K562 (cell line): ENCODE measurements around the gene FAM133A. TPM values are rescaled to one million over a fixed set of nuclear protein-coding genes. Genes with fewer than 3 reads are reported as not detected.

Source experiments
- ATAC-seq: fragments of 200-7000 bp; cut with Tn5 transposase; 3 replicates; pipeline ENCODE4 v1.9.1; 2020; ENCODE audit warnings: moderate library complexity
- BruUV-seq: library from RNA; stranded (reverse); fragments of 400-500 nt; replicated peaks from 2 replicates; lab custom pipeline; 2021; lab: Mats Ljungman, UMichigan
- CTCF ChIA-PET: fragments of 300-600 bp; formaldehyde crosslinking; extraction: SDS; loops from one replicate; lab custom pipeline; 2021; ENCODE audit warnings: low intra/inter-chr PET ratio; lab: Yijun Ruan, JAX
- POLR2A ChIA-PET: fragments of 300-600, 350-650 bp; sonication (Branson Sonifier 250); formaldehyde crosslinking; extraction: SDS; loops from one replicate; lab custom pipeline; 2021; ENCODE audit warnings: antibody characterized with exemption, inconsistent platforms; lab: Yijun Ruan, JAX
- DNase-seq, 4 experiments: peaks; one replicate each; pipeline versions ENCODE4 v3.0.0 to v3.0.0-alpha.2; 2011 to 2018; ENCODE audit warnings: low spot score in 3 of 4, mixed read lengths in 3 of 4; ENCODE audit errors: extremely low read depth in 1 of 4
- FAIRE-seq: peaks from 2 replicates; lab custom pipeline; 2011; peaks lifted over from hg19 to GRCh38; lab: Jason Lieb, UNC
- H2AFZ ChIP-seq: 2 replicates; pipeline ENCODE4 v1.6.0; 2011; ENCODE audit warnings: low read depth, low read length, control low read depth, inconsistent platforms
- H3K27ac ChIP-seq: fragments of 200-600 bp; 3 replicates; pipeline ENCODE4 v1.8.0; 2011; ENCODE audit warnings: low read depth, mild to moderate bottlenecking, control low read depth, inconsistent platforms, low read length, moderate library complexity, mixed read lengths; ENCODE audit errors: extremely low read depth
- H3K27me3 ChIP-seq, 2 experiments: fragments of 300-600 bp in 1 of 2; 2 replicates in 1 of 2; 3 replicates in 1 of 2; pipeline versions ENCODE4 v1.6.0 to v1.8.0; 2011; ENCODE audit warnings: inconsistent platforms in 2 of 2, low read length in 2 of 2, mild to moderate bottlenecking in 1 of 2, mixed read lengths in 1 of 2, moderate library complexity in 1 of 2; ENCODE audit not compliant: control insufficient read depth in 2 of 2, insufficient read depth in 2 of 2
- H3K36me3 ChIP-seq: fragments of 300-600 bp; 3 replicates; pipeline ENCODE4 v1.8.0; 2011; ENCODE audit warnings: mild to moderate bottlenecking, low read length, inconsistent platforms; ENCODE audit not compliant: control insufficient read depth, insufficient read depth
- H3K4me1 ChIP-seq, 2 experiments: fragments of 200-600 bp in 1 of 2; replicated peaks in 1 of 2; 2 replicates in 1 of 2; 3 replicates in 1 of 2; pipeline versions ENCODE4 v1.5.1 to v1.8.0; 2011; ENCODE audit warnings: inconsistent platforms in 2 of 2, low read length in 2 of 2, mild to moderate bottlenecking in 1 of 2, mixed read lengths in 1 of 2, moderate library complexity in 1 of 2; ENCODE audit not compliant: control insufficient read depth in 2 of 2, insufficient read depth in 2 of 2
- H3K4me2 ChIP-seq: 2 replicates; pipeline ENCODE4 v1.6.1; 2011; ENCODE audit warnings: low read length, control low read depth, inconsistent platforms, mixed read lengths; ENCODE audit not compliant: insufficient read depth
- H3K4me3 ChIP-seq: fragments of 200-600 bp; sonication (generic), shearing (Covaris generic); 2 replicates; pipeline ENCODE4 v1.5.1; 2016; ENCODE audit warnings: control low read depth, inconsistent platforms
- H3K79me2 ChIP-seq: fragments of 200-600 bp; 3 replicates; pipeline ENCODE4 v1.8.0; 2011; ENCODE audit warnings: low read length, inconsistent platforms; ENCODE audit not compliant: control insufficient read depth, insufficient read depth
- H3K9ac ChIP-seq, 2 experiments: 2 replicates each; pipeline versions ENCODE4 v1.6.0 to v1.6.1; 2011; ENCODE audit warnings: low read depth in 2 of 2, low read length in 2 of 2, control low read depth in 1 of 2, inconsistent platforms in 1 of 2, mild to moderate bottlenecking in 1 of 2, mixed read lengths in 1 of 2; ENCODE audit not compliant: insufficient read depth in 1 of 2
- H3K9me1 ChIP-seq: one replicate; pipeline ENCODE4 v1.6.0; 2011; ENCODE audit warnings: inconsistent platforms, mild to moderate bottlenecking, low read length, moderate library complexity; ENCODE audit not compliant: control insufficient read depth, insufficient read depth
- H3K9me3 ChIP-seq: replicated peaks from 2 replicates; pipeline ENCODE4 v1.5.1; 2011; ENCODE audit warnings: low read depth, low read length, inconsistent platforms; ENCODE audit not compliant: control insufficient read depth, insufficient read depth
- H4K20me1 ChIP-seq: replicated peaks from 2 replicates; pipeline ENCODE4 v1.6.1; 2011; ENCODE audit warnings: low read length, inconsistent platforms, mixed read lengths; ENCODE audit not compliant: control insufficient read depth, insufficient read depth
- ASH1L ChIP-seq: fragments of 450-650 bp; IDR thresholded peaks from 2 replicates; pipeline ENCODE4 v1.6.1; 2018; ENCODE audit warnings: borderline replicate concordance, mild to moderate bottlenecking, low read depth; ENCODE audit not compliant: partially characterized antibody
- CCNT2 ChIP-seq: IDR thresholded peaks from 2 replicates; pipeline ENCODE4 v1.6.1; 2011; ENCODE audit warnings: borderline replicate concordance, low read depth, mild to moderate bottlenecking, moderate library complexity, mixed read lengths, low read length; ENCODE audit not compliant: insufficient read length; ENCODE audit errors: extremely low read depth
- HDAC2 ChIP-seq: fragments of 450-650 bp; IDR thresholded peaks from 2 replicates; pipeline ENCODE4 v1.6.1; 2016; ENCODE audit warnings: mild to moderate bottlenecking
- HNRNPLL ChIP-seq: fragments of 200-400 bp; formaldehyde crosslinking; IDR thresholded peaks from 2 replicates; pipeline ENCODE4 v1.6.1; 2017; ENCODE audit warnings: low read length, low read depth, mild to moderate bottlenecking; ENCODE audit not compliant: poor library complexity, severe bottlenecking
- KAT8 ChIP-seq: fragments of 450-650 bp; IDR thresholded peaks from 2 replicates; pipeline ENCODE4 v1.6.1; 2016; ENCODE audit warnings: low read depth, mild to moderate bottlenecking
- NCOR1 ChIP-seq: fragments of 450-650 bp; IDR thresholded peaks from 2 replicates; pipeline ENCODE4 v1.6.1; 2016; ENCODE audit warnings: mild to moderate bottlenecking, moderate library complexity
- SIN3A ChIP-seq, 2 experiments: fragments of 150-350 bp in 1 of 2; IDR thresholded peaks; 2 replicates each; pipeline ENCODE4 v1.6.1; 2011 to 2016; ENCODE audit warnings: borderline replicate concordance in 2 of 2, low read depth in 2 of 2, low read length in 2 of 2, mild to moderate bottlenecking in 2 of 2, moderate library complexity in 2 of 2; ENCODE audit not compliant: control insufficient read depth in 1 of 2
- SRSF9 ChIP-seq: fragments of 200-400 bp; formaldehyde crosslinking; IDR thresholded peaks from 2 replicates; pipeline ENCODE4 v1.6.1; 2017; ENCODE audit warnings: low read depth, low read length, borderline replicate concordance
- STAT5B ChIP-seq: fragments of 250-450 bp; sonication (Bioruptor Pico); IDR thresholded peaks from 2 replicates; pipeline ENCODE4 v1.8.0; 2021; ENCODE audit warnings: mild to moderate bottlenecking, inconsistent platforms
- ZNF197 ChIP-seq: fragments of 200-800 bp; sonication (Bioruptor generic); IDR thresholded peaks from 2 replicates; pipeline ENCODE4 v1.6.1; 2016; ENCODE audit warnings: low read depth, missing genetic modification characterization, missing compliant biosample characterization
- ZNF311 ChIP-seq: fragments of 250-450 bp; sonication (Bioruptor Pico); IDR thresholded peaks from 2 replicates; pipeline ENCODE4 v1.4.0; 2020; ENCODE audit warnings: mild to moderate bottlenecking, moderate library complexity
- WGBS: fragments of 100-300 bp; shearing (Covaris generic); methylation state at CpG from one replicate; pipeline ENCODE4 v1.1.6; 2016; ENCODE audit warnings: low coverage, mixed read lengths; ENCODE audit not compliant: insufficient coverage; ENCODE audit errors: missing lambda C conversion rate; 5-methylcytosine and 5-hydroxymethylcytosine counted together
- in situ Hi-C: fragments of 300-500 bp; cut with MboI; formaldehyde crosslinking; loops from 4 replicates; pipeline ENCODE4 v1.15.0; 2018; ENCODE audit warnings: inconsistent platforms, mixed read lengths
- intact Hi-C: fragments of 100-400 bp; cut with micrococcal nuclease; formaldehyde crosslinking; loops from 2 replicates; pipeline ENCODE4 v1.14.2; 2022
- polyA plus RNA-seq, 8 experiments: library from polyadenylated mRNA; depleted of rRNA in 4 of 8; stranded (reverse) in 5 of 8; unstranded in 3 of 8; fragments of >200 nt; fragmentation: Nextera tagmentation in 2 of 8; fragmentation: Illumina TruSeq in 1 of 8; extraction: Ambion mirVana in 2 of 8; extraction: Trizol in 1 of 8; gene quantifications; 2 replicates each; pipeline versions ENCODE4 v1.2.1 to v1.2.3, GENCODE V29; 2011 to 2014; ENCODE audit warnings: inconsistent platforms in 1 of 8, missing spikeins in 1 of 8
- total RNA-seq, 7 experiments: library from RNA; depleted of rRNA in 6 of 7; stranded (reverse); fragments of >200 nt in 6 of 7; fragmentation: Illumina TruSeq in 2 of 7; extraction: Trizol in 2 of 7; gene quantifications; 2 replicates each; pipeline versions ENCODE4 v1.2.1 to v1.2.3, GENCODE V29; 2011 to 2021; ENCODE audit warnings: low replicate concordance in 1 of 7
- TF ChIP-seq, protein P1 (sequence below): sonication (generic); formaldehyde crosslinking; IDR thresholded peaks from 2 replicates; pipeline ENCODE4 v1.8.0; 2023; ENCODE audit warnings: mild to moderate bottlenecking, missing genetic modification reagents
- TF ChIP-seq, protein P2 (sequence below): sonication (generic); formaldehyde crosslinking; IDR thresholded peaks from 2 replicates; pipeline ENCODE4 v1.8.1; 2023; ENCODE audit warnings: mild to moderate bottlenecking, missing genetic modification reagents

Gene FAM133A
- total and polyA plus RNA-seq, 9 of the 15 experiments (the other 6 are each of a cell fraction or from before 2014, with no cell fraction given), result 0.08 to 0.31 (median 0.18) TPM

- 0% methylated on average over 6 of the region's 6 CpGs for WGBS
- intact Hi-C loops, result no loop called here
Measured at GRCh38 chrX:93695981-93696380, 22.0 kb downstream of the FAM133A start.

GRCh38 chrX:93703701-93704100 lies 29.7 kb downstream of the FAM133A start:
- Histone ChIP-seq H3K27ac (no peak overlapping the region), H3K4me2 (no peak overlapping the region), H3K9me3 (no peaks in the 10 kb centered on the region), H3K79me2 (no peaks in the 10 kb centered on the region), H2AFZ (no peak overlapping the region), H3K4me1 (no peaks in the 10 kb centered on the region), H3K9ac (no peak overlapping the region), H4K20me1 (no peaks in the 10 kb centered on the region), H3K27me3 (no peaks in the 10 kb centered on the region), H3K9me1 (no peaks in the 10 kb centered on the region), H3K36me3 (no peaks in the 10 kb centered on the region), H3K4me3 (no peak overlapping the region)
- POLR2A ChIA-PET, result no interaction called here
- no TSS peak for BruUV-seq
- DNase-seq, result no peak
- no peak for FAIRE-seq
- 0% methylated on average over 2 of the region's 2 CpGs for WGBS
- no peak for ATAC-seq
- in situ Hi-C loops, result no loop called here
- intact Hi-C loops, result no loop called here
- CTCF ChIA-PET, result no interaction called here
- TF ChIP-seq ZNF197 (CRISPR knock-in tag), result no peak
- TF ChIP-seq ASH1L, result no peak
- TF ChIP-seq HNRNPLL, result no peak
- no peak for TF ChIP-seq SRSF9
- no peak for TF ChIP-seq KAT8
- TF ChIP-seq, protein P1, sequence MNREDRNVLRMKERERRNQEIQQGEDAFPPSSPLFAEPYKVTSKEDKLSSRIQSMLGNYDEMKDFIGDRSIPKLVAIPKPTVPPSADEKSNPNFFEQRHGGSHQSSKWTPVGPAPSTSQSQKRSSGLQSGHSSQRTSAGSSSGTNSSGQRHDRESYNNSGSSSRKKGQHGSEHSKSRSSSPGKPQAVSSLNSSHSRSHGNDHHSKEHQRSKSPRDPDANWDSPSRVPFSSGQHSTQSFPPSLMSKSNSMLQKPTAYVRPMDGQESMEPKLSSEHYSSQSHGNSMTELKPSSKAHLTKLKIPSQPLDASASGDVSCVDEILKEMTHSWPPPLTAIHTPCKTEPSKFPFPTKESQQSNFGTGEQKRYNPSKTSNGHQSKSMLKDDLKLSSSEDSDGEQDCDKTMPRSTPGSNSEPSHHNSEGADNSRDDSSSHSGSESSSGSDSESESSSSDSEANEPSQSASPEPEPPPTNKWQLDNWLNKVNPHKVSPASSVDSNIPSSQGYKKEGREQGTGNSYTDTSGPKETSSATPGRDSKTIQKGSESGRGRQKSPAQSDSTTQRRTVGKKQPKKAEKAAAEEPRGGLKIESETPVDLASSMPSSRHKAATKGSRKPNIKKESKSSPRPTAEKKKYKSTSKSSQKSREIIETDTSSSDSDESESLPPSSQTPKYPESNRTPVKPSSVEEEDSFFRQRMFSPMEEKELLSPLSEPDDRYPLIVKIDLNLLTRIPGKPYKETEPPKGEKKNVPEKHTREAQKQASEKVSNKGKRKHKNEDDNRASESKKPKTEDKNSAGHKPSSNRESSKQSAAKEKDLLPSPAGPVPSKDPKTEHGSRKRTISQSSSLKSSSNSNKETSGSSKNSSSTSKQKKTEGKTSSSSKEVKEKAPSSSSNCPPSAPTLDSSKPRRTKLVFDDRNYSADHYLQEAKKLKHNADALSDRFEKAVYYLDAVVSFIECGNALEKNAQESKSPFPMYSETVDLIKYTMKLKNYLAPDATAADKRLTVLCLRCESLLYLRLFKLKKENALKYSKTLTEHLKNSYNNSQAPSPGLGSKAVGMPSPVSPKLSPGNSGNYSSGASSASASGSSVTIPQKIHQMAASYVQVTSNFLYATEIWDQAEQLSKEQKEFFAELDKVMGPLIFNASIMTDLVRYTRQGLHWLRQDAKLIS (CRISPR knock-in tag), result no peak
- no peak for TF ChIP-seq NCOR1
- no peak for TF ChIP-seq HDAC2

More at GRCh38 chrX:93695981-93696380, 22.0 kb downstream of the FAM133A start:
- H3K9me1 ChIP-seq, result no peaks in the 10 kb centered on the region
- ATAC-seq, result no peak
- POLR2A ChIA-PET, result no interaction called here
- H4K20me1 ChIP-seq, result no peaks in the 10 kb centered on the region
- H3K27me3 ChIP-seq, result no peaks in the 10 kb centered on the region
- H3K9me3 ChIP-seq, result no peaks in the 10 kb centered on the region
- H3K4me1 ChIP-seq, result no peaks in the 10 kb centered on the region
- H3K4me3 ChIP-seq, result no peak overlapping the region
- BruUV-seq, result no TSS peak
- DNase-seq, result no peak
- no peak overlapping the region for H3K4me2 ChIP-seq
- H3K9ac ChIP-seq, result no peak overlapping the region
- H3K79me2 ChIP-seq, result no peaks in the 10 kb centered on the region
- CTCF ChIA-PET, result no interaction called here
- no peak for TF ChIP-seq SIN3A (IDR thresholded peaks at IDR 0.05; ENCODE audit: borderline replicate concordance in 2 of 2, control insufficient read depth in 1 of 2, low read depth in 2 of 2, low read length in 2 of 2)
- TF ChIP-seq, protein P2, sequence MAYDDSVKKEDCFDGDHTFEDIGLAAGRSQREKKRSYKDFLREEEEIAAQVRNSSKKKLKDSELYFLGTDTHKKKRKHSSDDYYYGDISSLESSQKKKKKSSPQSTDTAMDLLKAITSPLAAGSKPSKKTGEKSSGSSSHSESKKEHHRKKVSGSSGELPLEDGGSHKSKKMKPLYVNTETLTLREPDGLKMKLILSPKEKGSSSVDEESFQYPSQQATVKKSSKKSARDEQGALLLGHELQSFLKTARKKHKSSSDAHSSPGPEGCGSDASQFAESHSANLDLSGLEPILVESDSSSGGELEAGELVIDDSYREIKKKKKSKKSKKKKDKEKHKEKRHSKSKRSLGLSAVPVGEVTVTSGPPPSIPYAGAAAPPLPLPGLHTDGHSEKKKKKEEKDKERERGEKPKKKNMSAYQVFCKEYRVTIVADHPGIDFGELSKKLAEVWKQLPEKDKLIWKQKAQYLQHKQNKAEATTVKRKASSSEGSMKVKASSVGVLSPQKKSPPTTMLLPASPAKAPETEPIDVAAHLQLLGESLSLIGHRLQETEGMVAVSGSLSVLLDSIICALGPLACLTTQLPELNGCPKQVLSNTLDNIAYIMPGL, result no peak
- no peak for TF ChIP-seq STAT5B (CRISPR knock-in tag)
- TF ChIP-seq ZNF311, result no peak
- TF ChIP-seq CCNT2, result no peak
- no peaks in the 10 kb centered on the region for H3K36me3 ChIP-seq
- H2AFZ ChIP-seq, result no peak overlapping the region
- H3K27ac ChIP-seq, result no peak overlapping the region
- in situ Hi-C loops, result no loop called here
- FAIRE-seq, result no peak
